CD4-positive, alpha-beta T cell (primary cell): ENCODE measurements around the gene SLC27A5. TPM values are rescaled to one million over a fixed set of nuclear protein-coding genes. Genes with fewer than 3 reads are reported as not detected.
A peak's percentile ranks its signal among the peaks of the same experiment; 100 is the strongest.

Experiments used
- ATAC-seq: fragments of 200-7000 bp; cut with Tn5 transposase; one replicate; pipeline ENCODE4 v1.10.0; 2022; ENCODE audit warnings: mild to moderate bottlenecking; ENCODE audit not compliant: poor library complexity
- CTCF ChIA-PET: fragments of 350-600 bp; sonication (Branson Sonifier 250); formaldehyde crosslinking; loops from one replicate; lab custom pipeline; 2021; ENCODE audit warnings: antibody characterized with exemption, inconsistent platforms; lab: Charles Lee
- POLR2A ChIA-PET: fragments of 350-600 bp; sonication (Branson Sonifier 250); formaldehyde crosslinking; loops from one replicate; lab custom pipeline; 2021; ENCODE audit warnings: antibody characterized with exemption, inconsistent platforms; lab: Charles Lee
- DNase-seq, 14 experiments: peaks; one replicate each; pipeline ENCODE4 v3.0.0-alpha.2; 2013 to 2020; ENCODE audit warnings: mixed read lengths in 2 of 14
- H3K27ac ChIP-seq, 2 donors: one replicate each; pipeline versions ENCODE4 v1.5.1 to v1.7.0; 2013; ENCODE audit warnings: low read length in 2 of 2, low read depth in 1 of 2, mild to moderate bottlenecking in 1 of 2
- H3K27me3 ChIP-seq, 2 experiments: 1 replicate in 1 of 2; 2 replicates in 1 of 2; pipeline versions ENCODE4 v1.6.1 to v1.7.0; 2013; ENCODE audit warnings: low read length in 2 of 2, control low read depth in 1 of 2, mild to moderate bottlenecking in 1 of 2, moderate library complexity in 1 of 2; ENCODE audit not compliant: insufficient read depth in 2 of 2, control insufficient read depth in 1 of 2
- H3K36me3 ChIP-seq: one replicate; pipeline ENCODE4 v1.6.1; 2013; ENCODE audit warnings: low read length, control low read depth; ENCODE audit not compliant: insufficient read depth
- H3K4me1 ChIP-seq: one replicate; pipeline ENCODE4 v1.6.1; 2013; ENCODE audit warnings: low read length, control low read depth; ENCODE audit not compliant: insufficient read depth
- H3K4me3 ChIP-seq: one replicate; pipeline ENCODE4 v1.5.1; 2013; ENCODE audit warnings: mild to moderate bottlenecking, low read length, moderate library complexity
- H3K9me3 ChIP-seq, 2 experiments: 1 replicate in 1 of 2; 2 replicates in 1 of 2; pipeline versions ENCODE4 v1.6.1 to v1.7.0; 2013; ENCODE audit warnings: low read length in 2 of 2, mild to moderate bottlenecking in 2 of 2, control low read depth in 1 of 2, moderate library complexity in 1 of 2; ENCODE audit not compliant: control insufficient read depth in 1 of 2, insufficient read depth in 1 of 2
- H3K27ac Mint-ChIP-seq: one replicate; pipeline ENCODE4 v1.8.0; 2020; ENCODE audit warnings: mixed read lengths
- H3K27me3 Mint-ChIP-seq: one replicate; pipeline ENCODE4 v1.8.0; 2021; ENCODE audit warnings: mixed read lengths
- H3K36me3 Mint-ChIP-seq: one replicate; pipeline ENCODE4 v1.8.0; 2021; ENCODE audit warnings: low read depth, mixed read lengths
- H3K4me1 Mint-ChIP-seq: one replicate; pipeline ENCODE4 v1.8.0; 2021; ENCODE audit warnings: low read depth, mixed read lengths
- H3K4me3 Mint-ChIP-seq: one replicate; pipeline ENCODE4 v1.8.0; 2020; ENCODE audit warnings: mild to moderate bottlenecking, mixed read lengths
- H3K9me3 Mint-ChIP-seq: one replicate; pipeline ENCODE4 v1.8.0; 2020; ENCODE audit warnings: mixed read lengths
- CTCF ChIP-seq: fragments of 200-600 bp; IDR thresholded peaks from one replicate; pipeline ENCODE4 v1.8.0; 2022; ENCODE audit warnings: antibody characterized with exemption, mild to moderate bottlenecking
- intact Hi-C, 2 experiments: fragments of 100-400 bp; cut with DNase I in 1 of 2; cut with micrococcal nuclease in 1 of 2; formaldehyde crosslinking; loops; one replicate each; pipeline versions ENCODE4 v1.15.1 to v1.9.0; 2023 to 2025; cut with DNase I, micrococcal nuclease
- total RNA-seq, 174 experiments: library from RNA in 2 of 174; stranded (reverse) in 2 of 174; gene quantifications; one replicate each; pipeline ENCODE4 v1.2.3 and lab custom pipeline; 2021 to 2026

SLC27A5 gene
- total RNA-seq, 2 experiments from 2014 or later, result 3.5 to 4.8 TPM

- peaks cover 26% of the 10 kb centered on the region for H3K36me3 ChIP-seq
- H3K27me3 Mint-ChIP-seq, result no peaks in the 10 kb centered on the region
- H3K9me3 ChIP-seq, result no peaks in the 10 kb centered on the region
- DNase-seq, result no peak
- H3K4me3 Mint-ChIP-seq, result peak overlapping the region; percentile 93
- H3K27ac Mint-ChIP-seq, result peak overlapping the region; percentile 39
- H3K27ac ChIP-seq, result no peak overlapping the region
- H3K27me3 ChIP-seq, result no peaks in the 10 kb centered on the region
- peaks cover 35% of the 10 kb centered on the region for H3K36me3 Mint-ChIP-seq
- intact Hi-C loops, result loop anchor here in 1 of 2 experiments (5.0 kb wide), 1 partner anchor 81 kb away; the partner anchor contains the start of gene RPS5
- TF ChIP-seq CTCF, result no peak
- no peak for ATAC-seq
- ChIA-PET CTCF (interaction anchor here (1.5 kb wide), 1 partner anchor 52 kb away, joined by 3 read pairs; the partner anchor contains the start of gene ZBTB45), POLR2A (interaction anchor here (1.3 kb wide), 1 partner anchor 17 kb away, joined by 3 read pairs; the partner anchor contains the start of gene ZNF324B)
- H3K4me3 ChIP-seq, result no peak overlapping the region
- no peaks in the 10 kb centered on the region for H3K9me3 Mint-ChIP-seq
- H3K4me1 Mint-ChIP-seq, result peaks cover 22% of the 10 kb centered on the region
- peaks cover 20% of the 10 kb centered on the region for H3K4me1 ChIP-seq
Measured at GRCh38 chr19:58468216-58468839, 43.5 kb downstream of the SLC27A5 start.

GRCh38 chr19:58466760-58467589 lies 44.8 kb downstream of the SLC27A5 start, which contains the start of gene ZNF324:
Gene ZNF324, plus strand, starts transcription at chr19:58467080. Its CDS starts 2,106 bp downstream, at chr19:58469186.
- Mint-ChIP-seq H3K36me3 (peaks cover 23% of the 10 kb centered on the region), H3K4me3 (peak within 1 kb of the TSS; percentile 93), H3K27me3 (no peaks in the 10 kb centered on the region), H3K9me3 (no peaks in the 10 kb centered on the region), H3K4me1 (peaks cover 22% of the 10 kb centered on the region), H3K27ac (peak within 1 kb of the TSS; percentile 83)
- peaks cover 14% of the 10 kb centered on the region for H3K36me3 ChIP-seq
- peak within 1 kb of the TSS; percentile 62 to 81 for H3K27ac ChIP-seq
- ChIA-PET POLR2A (interaction anchor here (0.6 to 1.3 kb wide), 5 partner anchors 9 to 27 kb away, joined by 3 to 5 read pairs (median 3); partner anchors contain the start of genes ZNF132, ZNF324B and ZNF446), CTCF (interaction anchor here (0.7 to 1.6 kb wide), 2 partner anchors 47 to 114 kb away, joined by 3 to 6 read pairs; no protein-coding TSS in a partner anchor)
- intact Hi-C loops, result loop anchor here (1.0 to 5.0 kb wide), 5 partner anchors 8 to 80 kb away; partner anchors contain the start of genes RPS5 (in 1 of the 2), ZNF132 (in 1 of the 2) and ZNF324B (in 1 of the 2)
- H3K27me3 ChIP-seq, result no peaks in the 10 kb centered on the region
- DNase-seq (peak; percentile 94 to 98 (median 97)), ATAC-seq (peak; percentile 93)
- TF ChIP-seq CTCF, result no peak
- no peaks in the 10 kb centered on the region for H3K9me3 ChIP-seq
- peaks cover 20% of the 10 kb centered on the region for H3K4me1 ChIP-seq
- H3K4me3 ChIP-seq, result peak within 1 kb of the TSS; percentile 68
